ENCODE data around the gene VASH1.

The VASH1 gene

DNA sequence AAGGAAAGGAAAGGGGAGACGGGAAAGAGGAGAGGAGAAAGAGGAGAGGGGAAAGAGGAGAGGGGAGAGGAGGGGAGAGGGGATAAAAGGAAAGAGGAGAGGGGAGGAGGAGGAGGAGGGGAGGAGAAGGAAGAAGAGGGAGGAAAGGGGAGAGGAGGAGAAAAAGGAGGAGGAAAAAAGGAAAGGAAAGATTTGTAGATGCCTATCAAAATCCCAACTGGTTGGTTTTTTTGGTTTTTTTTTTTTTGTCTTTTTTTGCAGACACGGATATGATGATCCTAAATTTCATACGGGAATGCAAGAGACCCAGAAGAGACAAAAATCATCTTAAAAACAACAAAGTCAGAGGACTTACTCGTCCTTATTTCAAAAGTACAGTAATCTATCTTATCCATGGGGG lies 32.1 kb downstream of the VASH1 start:
- no peak for DNase-seq

DNA sequence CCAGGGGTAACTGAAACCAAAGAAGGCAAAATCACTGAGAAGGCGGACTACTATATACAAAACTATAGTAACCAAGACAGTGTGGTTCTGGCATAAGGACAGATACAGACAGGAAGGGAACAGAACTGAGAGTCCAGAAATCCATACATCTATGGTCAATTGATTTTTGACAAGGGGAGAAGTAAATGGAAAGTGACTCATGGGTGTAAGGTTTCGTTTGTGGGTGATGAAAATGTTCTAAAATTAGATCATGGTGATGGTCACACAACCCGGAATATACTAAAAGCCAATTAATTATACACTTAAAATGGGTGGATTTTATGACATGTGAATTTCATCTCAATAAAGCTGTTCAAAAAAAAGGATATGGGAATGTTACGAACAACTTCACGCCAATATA lies 32.7 kb downstream of the VASH1 start:
- DNase-seq = no peak

- no peak for DNase-seq
Measured at GRCh38 chr14:76806446-76806845, 45.2 kb downstream of the VASH1 start.

GRCh38 chr14:76808011-76808410 lies 46.7 kb downstream of the VASH1 start:
- no peak for DNase-seq

GRCh38 chr14:76808990-76809389 lies 47.7 kb downstream of the VASH1 start:
- no peak for DNase-seq

GRCh38 chr14:76810525-76810924 lies 49.3 kb downstream of the VASH1 start:
- DNase-seq = no peak

DNA sequence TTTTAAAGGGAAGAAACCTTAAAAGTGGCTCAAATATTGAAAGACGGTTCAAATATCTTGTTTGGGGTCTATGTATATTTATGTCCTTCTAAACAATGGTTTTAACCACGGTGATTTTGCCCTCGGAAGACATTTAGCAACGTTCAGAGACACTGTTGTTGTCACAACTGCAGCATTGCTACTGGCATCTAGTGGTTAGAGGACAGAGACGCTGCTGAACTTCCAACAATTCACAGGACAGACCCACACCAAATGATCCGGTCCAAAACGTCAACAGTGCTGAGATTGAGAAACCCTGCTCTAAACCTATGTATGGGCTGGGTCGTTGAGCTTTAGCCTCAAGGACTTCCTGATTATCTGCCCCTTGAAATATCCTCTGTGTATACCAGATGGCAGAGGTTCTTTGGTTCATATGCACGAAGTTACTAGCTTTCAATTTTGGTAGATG lies 49.7 kb downstream of the VASH1 start:
- DNase-seq = peak; percentile 62

GRCh38 chr14:76811561-76811960 lies 50.3 kb downstream of the VASH1 start:
- no peak for DNase-seq

- DNase-seq = no peak
Measured at GRCh38 chr14:76812093-76812421, 50.8 kb downstream of the VASH1 start.

GRCh38 chr14:76812422-76813383 lies 51.4 kb downstream of the VASH1 start, which contains the start of gene ANGEL1:
Gene ANGEL1, minus strand, starts transcription at chr14:76812882. Its CDS starts 55 bp downstream, at chr14:76812827.
- peak; percentile 98 for DNase-seq

DNA sequence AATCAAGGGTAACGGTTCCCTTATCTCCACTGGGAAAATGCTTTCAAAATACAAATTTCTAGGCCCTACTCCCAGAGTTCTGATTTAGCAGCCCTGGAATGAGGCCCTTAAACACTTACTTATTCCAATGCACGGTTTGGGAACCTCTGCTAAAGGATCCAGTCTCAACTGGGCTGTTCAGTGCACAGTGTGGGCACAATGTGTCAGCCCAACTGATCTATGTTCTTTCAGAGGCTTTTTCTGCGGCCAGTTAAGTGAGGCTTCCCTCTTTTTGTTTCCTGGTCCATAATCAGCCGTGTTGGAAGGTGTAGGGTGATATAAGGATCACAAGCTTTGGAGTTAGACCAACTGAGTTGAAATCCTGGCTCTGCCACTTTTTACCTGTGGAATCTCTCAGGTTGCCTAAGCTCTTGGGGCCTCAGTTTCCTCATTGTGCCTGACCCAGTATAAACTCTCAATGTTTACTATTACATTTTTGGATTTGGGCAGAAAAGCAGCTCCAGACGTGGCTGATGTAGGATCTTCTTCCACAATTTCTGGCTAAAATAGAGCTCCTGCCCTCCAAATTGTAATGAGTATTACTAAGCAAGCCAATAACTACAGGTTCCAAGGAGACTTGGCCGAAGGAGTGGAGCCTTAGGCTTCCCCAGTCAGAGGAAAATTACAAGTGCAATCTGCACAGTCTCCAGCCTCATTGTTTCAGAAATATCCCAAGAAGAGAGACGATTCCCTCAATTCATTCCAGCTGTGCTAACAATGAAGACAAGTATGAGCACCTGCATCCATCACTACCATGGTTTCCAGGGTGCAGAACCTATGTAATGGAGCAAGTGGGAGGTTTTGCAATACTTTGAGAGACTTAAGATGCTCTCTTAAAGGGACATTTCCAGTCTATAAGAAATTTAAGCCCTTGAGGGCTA lies 53.7 kb downstream of the VASH1 start:
- no peak for DNase-seq

- DNase-seq = no peak
Measured at GRCh38 chr14:76820700-76821099, 59.4 kb downstream of the VASH1 start.

- DNase-seq = no peak
Measured at GRCh38 chr14:76826122-76826521, 64.9 kb downstream of the VASH1 start, which contains the start of gene LRRC74A. Gene LRRC74A, plus strand, starts transcription at chr14:76826408. Its CDS starts 290 bp downstream, at chr14:76826698.

DNA sequence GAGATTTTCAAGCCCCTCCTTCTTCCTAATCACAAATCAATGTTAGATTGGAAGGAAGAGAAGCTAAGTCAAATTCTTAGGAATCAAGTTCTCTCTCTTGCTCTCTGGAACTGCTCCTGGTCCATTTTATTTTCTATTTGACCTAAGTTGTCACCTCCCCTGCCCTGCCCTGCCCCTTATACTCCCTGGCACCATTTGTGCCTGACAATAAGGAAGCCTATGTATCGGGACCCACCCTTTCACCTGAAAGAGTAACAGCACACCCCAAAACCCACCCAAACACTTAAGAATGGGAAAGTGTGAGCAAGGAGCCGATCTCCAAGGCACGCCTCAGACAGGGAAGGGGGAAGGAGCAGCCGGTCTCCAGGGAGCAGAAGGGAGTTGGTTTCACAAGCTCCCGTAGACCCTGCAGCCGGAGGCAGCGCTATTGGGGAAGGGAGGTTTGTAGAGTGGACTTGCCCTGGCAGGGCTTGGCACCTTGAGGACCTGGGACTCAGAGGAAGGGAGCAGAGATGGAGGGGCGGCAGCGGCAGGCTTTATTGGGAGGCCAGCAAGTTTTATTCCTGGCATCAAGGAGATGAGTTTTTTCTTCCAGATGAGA lies 66.5 kb downstream of the VASH1 start:
- no peak for DNase-seq

- no peak for DNase-seq
Measured at GRCh38 chr14:76828339-76829012, 67.2 kb downstream of the VASH1 start.

GRCh38 chr14:76829013-76829365 lies 67.7 kb downstream of the VASH1 start:
- DNase-seq = no peak

GRCh38 chr14:76829650-76830421 lies 68.6 kb downstream of the VASH1 start:
- DNase-seq = no peak

DNA sequence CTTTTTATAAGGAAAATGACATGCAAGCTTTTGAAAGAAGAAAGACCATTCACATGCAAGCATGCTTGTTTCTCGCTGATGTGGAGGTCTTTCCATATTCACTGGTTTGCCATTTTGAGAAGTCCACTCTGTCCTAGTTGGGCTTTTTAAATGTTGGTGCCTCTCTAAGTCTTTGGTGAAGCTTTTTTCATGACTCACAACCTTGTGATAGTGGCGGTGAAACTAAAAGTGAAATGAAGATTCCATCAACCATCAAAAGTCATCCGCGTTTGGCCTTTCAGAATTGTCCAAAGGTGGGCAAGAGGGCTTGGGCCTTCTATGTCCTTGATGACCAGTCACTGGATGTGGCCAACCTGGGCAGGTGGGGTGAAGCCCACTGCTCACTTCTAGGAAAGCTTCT lies 69.3 kb downstream of the VASH1 start:
- no peak for DNase-seq

- DNase-seq = no peak
Measured at GRCh38 chr14:76832503-76832988, 71.3 kb downstream of the VASH1 start.

Measured in NCI-H1694 (cell line).